ENCODE measurements around the gene CROT.
A peak's percentile ranks its signal among the peaks of the same experiment; 100 is the strongest.
"Not testable (repeated sequence)": the region's sequence is repeated elsewhere in the genome, so short reads cannot be mapped to it uniquely, and the experiment has no call there.

The CROT gene, protein sequence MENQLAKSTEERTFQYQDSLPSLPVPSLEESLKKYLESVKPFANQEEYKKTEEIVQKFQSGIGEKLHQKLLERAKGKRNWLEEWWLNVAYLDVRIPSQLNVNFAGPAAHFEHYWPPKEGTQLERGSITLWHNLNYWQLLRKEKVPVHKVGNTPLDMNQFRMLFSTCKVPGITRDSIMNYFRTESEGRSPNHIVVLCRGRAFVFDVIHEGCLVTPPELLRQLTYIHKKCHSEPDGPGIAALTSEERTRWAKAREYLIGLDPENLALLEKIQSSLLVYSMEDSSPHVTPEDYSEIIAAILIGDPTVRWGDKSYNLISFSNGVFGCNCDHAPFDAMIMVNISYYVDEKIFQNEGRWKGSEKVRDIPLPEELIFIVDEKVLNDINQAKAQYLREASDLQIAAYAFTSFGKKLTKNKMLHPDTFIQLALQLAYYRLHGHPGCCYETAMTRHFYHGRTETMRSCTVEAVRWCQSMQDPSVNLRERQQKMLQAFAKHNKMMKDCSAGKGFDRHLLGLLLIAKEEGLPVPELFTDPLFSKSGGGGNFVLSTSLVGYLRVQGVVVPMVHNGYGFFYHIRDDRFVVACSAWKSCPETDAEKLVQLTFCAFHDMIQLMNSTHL

DNA sequence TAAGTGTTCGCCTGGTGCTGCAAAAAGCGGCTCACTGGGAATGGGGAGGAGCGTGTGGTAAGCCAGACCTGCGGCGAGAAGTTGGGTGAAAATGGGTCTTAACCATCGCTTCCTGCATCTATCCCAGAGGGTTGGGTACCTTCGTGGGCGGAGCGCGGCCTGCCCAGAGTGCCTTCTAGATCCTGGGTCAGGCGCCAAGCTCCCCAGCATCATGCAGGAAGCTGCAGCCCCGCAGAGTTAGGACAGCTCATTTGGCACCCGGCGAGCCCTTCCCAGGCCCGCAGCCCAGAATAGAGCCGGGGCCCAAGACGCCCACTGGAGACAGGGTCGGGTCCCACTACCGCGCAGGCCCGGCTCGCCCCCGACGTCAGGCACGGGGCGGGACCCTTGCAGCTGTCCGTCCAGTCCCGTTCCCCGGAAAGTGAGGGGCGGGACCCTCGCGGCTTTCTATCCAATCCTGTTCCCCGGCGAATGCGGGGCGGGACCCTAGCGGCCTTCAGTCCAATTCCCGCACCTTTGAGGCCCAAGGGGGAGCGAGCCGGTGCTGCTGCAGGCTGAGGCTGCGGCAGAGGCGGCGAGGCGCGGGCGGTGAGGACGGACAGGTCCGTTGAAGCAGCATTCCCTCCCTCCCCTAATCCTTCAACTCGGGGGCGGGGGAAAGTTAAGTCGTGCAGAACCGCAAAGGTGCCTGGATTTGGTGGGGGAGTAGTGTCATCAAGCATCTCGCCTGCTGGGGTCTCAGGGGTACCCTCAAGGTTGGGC, at the start of gene CROT:
CROT (plus strand) TSS at position 499 of the 762 bp plus-strand sequence. CDS start 3,405 bp downstream, outside the sequence.
- peak; percentile 90 for DNase-seq (ENCODE audit: low read depth)

DNA sequence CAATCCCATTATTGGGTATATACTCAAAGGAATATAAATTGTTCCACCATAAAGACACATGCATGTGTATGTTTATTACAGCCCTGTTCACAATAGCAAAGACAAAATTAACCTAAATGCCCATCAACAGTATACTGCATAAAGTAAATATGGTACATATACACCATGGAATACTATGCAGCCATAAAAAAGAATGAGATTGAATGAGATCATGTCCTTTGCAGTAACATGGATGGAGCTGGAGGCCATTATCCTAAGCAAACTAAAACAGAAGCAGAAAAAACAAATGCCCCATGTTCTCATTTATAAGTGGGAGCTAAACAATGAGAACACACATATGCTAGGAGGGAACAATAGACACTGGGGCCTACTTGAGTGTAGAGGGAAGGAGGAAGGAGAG, 44.7 kb upstream of the CROT start:
- no peak for DNase-seq (ENCODE audit: low read depth)

DNA sequence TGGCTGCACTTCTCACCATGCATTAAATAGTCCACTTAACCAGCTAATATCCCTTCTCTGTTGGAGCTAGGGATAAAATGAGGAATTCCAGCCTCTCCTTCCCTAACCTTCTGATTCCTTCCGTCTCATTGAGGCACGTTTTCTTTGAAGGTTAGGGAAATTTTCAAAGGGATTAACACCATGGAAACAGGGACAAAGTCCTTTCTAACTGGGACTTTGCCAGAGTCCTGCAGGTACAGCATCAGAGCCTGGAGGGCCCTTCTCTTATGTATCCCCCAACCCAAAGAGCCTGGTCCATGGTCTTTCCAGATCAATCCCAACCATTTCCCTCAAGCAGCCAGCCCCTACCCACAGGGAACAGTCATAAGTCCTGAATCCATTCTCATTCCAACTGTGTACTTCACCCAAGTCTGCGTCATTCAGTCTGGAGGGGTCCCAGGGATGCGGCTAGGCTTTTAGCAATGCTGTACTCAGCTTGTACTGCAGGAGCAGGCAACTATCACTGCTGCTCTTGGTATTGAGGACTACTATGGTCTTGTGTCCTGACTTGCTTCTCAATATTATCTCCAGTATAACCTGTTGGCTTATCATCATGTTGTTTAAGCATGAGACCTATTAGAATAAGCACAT, 34.6 kb upstream of the CROT start:
- no peak for DNase-seq (ENCODE audit: low read depth)

DNA sequence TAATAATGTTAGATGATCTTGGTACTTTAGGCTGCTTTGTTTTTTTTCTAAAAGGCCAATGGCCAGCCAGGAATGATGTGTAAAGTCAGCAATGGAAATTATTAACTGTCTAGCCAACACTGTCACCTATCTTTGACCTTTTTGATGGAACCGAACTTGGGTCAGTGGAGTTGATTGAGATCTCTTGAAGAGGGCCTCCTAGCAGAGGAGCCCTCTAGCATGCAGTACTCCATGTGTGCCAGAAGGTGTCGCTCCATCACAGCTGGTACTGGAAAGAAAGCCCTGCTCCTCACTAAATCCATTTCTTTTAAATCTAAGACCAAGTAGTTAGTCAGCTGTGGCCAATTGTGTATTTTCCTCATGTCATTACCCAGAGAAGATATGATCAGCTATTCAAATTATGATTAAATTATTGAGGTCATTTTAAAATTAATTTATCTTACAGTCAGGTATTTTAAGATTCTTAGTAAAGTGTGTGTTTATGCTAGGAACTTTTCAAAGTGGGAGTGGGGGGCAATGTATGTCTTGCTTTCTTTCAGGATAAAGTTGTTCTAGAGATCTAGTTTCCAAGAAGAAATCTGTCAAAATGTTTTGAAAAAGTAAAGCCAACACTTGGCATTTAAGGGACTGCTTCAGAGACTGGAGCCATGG, 33.1 kb upstream of the CROT start:
- DNase-seq (ENCODE audit: low read depth), result peak; percentile 48

DNA sequence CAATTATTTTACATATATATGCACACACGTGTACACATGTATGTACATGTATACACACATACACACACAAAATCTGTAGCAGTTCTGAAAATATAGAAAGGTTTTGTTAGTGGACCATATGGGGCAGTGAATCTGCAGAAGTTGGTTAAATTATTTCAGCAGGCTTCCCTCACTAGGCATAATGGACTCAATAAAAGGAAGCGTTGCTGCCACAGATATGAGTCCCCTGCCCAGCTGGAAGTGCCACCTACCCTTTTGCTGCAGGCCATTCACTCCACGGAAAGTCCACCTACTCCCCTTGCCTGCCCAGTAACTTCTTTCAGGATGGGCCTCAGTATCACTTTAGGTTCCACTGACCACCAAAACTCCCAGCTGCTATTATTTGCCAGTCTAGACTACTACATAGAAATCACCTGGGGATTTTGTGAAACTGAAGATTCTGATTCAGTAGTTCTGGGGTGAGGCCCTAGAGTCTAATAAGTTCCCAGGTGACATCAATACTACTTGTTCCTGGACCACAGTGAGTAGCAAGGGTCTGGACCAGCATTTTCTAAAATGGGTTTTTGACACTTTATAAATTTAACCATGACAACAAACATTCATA, 29.3 kb upstream of the CROT start:
- no peak for DNase-seq (ENCODE audit: low read depth)

DNA sequence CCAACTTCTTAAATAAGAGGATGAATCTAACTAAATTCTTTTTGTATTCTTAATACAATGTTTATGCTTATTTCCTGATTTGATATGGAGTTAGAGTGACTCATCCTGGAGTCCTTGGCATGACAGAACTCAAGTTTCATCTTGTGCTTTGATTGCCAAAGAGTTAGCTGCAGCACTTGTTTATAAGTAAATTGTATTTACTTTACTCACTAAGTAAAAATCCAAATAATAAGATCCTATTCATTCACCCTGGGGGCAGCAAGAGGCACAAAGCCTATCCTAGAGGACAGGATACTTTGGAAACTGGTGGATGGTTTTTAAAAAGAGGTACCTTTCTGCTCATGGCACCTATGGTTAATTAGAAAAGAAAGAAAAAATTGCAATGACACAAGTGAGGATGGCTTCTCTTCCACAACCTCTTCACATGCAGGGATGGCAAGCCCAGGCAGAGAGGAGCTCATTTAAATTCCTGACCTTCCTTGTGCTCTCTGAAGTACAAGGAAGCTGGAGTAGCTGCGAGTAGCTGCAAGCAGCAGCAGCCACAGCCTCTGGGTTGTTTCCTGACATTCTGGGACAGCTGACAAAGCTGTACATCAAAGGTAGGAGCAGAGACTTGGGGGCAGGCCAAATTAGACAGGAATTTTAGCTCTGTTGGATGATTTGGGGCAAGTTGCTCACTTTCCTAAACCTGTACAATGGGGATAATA, 28.5 kb upstream of the CROT start:
- no peak for DNase-seq (ENCODE audit: low read depth)

DNA sequence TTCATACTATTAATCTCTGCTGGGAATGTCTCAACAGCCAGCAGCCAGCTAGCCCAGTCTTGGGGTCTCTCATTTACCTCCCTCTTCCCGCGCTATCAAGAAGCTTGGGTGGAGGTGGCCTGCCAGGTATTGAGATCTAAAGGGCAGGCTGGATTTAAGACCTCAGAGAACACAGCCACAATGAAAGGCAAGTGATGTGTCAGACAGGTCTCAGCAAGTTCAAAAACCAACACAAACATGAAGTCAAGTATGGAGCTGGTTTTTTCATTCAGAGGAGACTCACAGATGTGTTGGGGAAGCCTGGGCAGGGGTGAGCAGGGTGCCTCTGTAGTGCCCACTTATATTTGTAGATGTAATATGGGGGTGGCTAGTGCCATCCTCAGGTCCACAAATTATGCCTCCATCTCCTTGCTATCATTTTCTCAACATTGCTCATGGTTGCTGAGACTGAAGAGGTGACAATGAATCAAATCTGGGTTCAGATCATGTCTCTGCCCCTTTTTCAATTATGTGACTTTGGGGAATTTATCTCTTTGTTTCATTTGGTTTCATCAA, 27.7 kb upstream of the CROT start:
- DNase-seq (ENCODE audit: low read depth), result no peak

DNA sequence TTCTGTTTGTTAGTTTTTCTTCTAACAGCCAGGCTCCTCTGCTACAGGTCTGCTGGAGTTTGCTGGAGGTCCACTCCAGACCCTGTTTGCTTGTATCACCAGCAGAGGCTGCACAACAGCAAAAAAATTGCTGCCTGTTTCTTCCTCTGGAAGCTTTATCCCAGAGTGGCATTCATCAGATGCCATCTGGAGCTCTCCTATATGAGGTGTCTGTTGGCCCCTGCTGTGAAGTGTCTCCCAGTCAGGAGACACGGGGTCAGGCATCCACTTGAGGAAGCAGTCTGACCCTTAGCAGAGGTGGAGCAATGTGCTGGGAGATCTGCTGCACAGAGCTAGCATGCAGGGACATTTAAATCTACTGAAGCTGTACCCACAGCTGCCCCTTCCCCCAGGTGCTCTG, 26.7 kb upstream of the CROT start:
- no peak for DNase-seq (ENCODE audit: low read depth)

DNA sequence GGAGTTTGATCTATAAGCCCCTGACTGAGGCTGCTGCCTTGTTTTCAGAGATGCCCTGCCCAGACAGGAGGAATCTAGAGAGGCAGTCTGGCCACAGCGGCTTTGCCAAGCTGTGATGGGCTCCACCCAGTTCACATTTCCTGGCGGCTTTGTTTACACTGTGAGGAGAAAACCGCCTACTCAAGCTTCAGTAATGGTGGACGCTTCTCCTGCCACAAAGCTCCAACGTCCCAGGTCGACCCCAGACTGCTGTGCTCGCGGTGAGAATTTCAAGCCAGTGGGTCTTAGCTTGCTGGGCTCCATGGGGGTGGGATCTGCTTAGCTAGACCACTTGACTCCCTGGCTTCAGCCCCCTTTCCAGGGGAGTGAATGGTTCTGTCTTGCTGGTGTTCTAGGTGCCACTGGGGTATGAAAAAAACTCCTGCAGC, 26.3 kb upstream of the CROT start:
- not testable (repeated sequence) for DNase-seq (ENCODE audit: low read depth)

DNA sequence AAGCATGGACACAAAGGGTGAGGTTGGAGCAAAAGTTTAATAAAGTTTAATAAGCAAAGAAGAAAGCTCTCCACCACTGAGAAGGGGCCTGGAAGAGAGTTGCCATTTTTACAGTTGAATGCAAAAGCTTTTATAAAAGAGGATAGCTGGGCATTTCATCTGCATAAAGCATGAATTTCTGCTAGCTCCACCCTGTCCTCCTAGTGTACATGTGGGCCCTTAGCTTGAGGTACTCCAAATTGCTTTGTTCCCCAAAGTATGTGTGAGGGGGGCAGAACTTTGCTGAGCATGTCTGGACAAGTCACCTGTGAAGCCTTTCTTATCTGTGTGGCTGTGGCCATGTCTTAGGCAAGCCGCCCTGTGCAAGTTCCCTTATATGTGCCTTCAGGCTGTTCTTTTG, 22.6 kb upstream of the CROT start:
- no peak for DNase-seq (ENCODE audit: low read depth)

DNA sequence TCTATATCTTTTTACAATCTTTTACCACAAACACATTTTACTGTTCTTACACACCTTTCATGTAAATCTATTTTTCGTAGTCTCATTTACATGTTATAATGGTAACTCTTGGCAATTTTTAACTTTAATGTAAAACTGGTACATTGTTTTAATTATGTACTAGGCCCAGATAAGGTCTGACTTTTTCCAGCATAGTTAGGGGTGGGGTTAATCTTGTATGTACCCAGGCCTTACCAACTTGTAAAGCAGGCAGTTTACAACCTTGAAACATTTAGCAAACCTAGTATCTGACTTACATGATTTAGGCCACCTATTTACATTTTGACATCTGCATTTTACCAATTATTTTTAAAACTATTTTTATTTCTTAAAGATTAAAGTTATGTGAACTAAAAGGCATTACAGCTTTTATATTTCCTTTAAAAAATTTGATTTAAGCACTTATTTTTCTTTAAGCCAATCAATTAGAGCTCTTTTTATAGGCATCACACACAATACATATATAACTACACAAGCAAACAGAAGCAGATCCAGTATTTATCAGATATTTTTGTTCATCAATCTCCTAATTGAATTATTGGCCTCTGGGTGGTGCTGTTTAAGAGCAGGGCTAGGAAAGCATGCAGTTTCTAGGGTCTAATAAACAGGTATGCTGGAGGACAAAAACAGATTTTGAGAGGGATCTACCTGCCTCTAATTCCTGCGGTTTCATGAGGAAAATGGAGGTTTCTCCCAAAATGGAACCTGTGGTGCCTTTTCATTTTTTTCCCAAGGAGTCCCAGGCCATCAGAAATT, 19.7 kb upstream of the CROT start:
- DNase-seq (ENCODE audit: low read depth), result no peak

DNA sequence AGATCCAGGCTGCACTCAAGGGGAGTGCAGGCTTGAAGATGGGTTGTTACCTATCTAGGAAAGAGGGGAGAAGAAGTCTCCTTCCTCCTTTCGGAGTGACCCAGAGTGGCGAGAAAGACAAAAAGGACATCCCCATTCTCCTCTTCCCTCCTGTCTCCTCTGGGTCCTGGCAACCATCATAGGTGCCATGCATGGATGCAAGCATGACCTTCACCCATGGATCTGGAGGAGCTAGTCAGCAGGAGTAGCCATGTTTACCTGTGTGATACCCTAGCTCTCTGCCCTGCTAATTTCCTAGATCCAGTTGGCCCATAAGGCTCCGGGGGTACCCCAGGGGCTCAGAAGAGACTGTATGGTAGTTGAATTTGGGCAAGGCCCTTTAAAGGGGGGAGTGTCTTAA, 17.2 kb upstream of the CROT start:
- no peak for DNase-seq (ENCODE audit: low read depth)

DNA sequence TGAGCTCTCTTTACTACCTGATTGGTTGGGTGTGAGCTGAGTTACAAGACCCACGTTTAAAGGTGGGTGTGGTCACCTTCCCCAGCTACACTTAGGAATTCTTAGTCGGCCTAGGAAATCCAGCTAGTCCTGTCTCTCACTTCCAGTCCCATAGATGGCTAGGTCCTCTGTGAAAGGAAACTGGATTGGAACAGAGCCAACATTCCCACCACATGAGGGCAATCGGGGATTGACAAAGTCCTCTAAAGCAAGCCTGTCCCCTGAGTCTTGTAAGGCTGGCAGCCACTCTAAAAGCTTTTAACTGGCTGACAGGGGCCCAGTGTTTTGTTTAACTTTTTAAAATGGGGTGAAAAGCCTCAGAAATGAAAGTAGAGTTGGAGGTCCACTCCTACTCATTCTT, 15.1 kb upstream of the CROT start:
- DNase-seq (ENCODE audit: low read depth), result no peak

DNA sequence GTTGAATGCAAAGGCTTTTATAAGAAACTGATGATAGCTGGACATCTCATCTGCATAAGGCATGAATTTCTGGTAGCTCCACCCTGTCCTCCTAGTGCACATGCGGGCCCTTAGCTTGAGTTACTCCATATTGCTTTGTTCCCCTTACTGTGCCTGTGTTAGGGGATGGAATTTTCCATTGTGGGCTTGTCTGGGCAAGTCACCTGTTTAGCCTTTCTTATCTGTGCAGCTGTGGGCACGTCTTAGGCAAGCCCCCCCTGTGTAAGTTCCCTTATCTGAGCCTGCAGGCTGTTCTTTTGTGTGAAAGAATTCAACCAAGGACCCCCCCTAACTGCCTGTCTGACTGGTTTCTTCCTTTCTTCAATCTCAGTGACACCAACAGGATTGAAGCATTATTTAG, 14.5 kb upstream of the CROT start:
- DNase-seq (ENCODE audit: low read depth), result no peak

DNA sequence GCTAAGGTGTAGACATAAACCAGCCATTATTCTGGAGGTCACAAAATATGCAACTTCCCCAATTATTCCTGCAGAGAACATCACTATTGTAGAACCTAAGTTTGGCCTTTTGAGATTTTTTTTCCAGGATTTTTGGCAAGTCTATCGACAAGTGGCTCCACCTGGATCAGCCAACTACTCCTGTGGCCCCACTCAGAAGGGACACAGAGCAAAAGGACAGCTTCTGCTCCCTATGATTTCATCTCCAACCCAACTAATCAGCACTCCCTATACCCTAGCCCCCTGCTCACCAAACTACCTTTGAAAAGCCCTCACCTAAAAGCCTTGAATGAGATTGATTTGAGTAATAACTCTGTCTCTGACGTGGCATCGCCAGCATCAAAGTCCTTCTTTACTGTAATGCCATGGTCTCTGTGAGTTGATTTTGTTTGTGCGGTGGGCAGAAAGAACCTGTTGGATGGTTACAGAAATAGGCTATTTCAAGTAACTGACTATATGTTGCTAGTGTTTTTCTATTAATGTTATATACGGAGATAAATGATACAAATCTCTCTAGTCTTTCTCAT, 13.7 kb upstream of the CROT start:
- DNase-seq (ENCODE audit: low read depth), result no peak

DNA sequence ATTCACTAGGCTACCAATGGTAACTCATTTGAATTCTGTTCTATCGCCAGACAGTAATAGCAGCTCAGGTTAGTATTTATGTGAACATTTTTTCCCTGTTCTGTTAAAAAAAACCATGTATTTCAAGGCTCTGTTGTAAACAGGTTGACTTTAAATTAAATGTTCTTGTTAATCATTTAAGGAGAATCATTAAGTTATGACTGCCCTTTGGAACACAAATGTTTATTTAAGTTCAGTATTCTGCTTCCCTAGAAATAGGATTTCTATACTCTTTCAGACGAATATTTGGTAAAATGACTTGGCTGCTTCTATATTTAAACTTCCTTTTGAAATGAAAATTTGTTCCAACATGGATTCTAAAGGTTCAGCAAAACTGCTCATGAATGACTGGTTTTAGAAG, 13.1 kb upstream of the CROT start:
- DNase-seq (ENCODE audit: low read depth), result no peak

DNA sequence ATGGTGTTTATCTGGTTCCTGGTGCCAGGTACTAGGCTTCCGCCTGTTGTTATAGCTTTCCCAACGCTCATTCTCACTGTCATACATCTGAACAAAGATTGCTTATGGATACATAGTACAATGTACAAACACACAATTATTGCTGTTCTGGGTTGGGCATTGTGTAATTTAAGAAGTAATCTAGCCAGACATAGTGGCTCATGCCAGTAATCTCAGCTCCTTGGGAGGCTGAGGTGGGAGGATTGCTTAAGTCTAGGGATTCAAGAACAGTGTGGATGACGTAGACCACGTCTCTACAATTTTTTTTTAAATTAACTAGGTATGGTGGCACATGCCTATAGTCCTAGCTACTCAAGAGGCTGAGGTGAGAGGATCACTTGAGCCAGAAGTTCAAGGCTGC, 9.3 kb upstream of the CROT start:
- no peak for DNase-seq (ENCODE audit: low read depth)

DNA sequence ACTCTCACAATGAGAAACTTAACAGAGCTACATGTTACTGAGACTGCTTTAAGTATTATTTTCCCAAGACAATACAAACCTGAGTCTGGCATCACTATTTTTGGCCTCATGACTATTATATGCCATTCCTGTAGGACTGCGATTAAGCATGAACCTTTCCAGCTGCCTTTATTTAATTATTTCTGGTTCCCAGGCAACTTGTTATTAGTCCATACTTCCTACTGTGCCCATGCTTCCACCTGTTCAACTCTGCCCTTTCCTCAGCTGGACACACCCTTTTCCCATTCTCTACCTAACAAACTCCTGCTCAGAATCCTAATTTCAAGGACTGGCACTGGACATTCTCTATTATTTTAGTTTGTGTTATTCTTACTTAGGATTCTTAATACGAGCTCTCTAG, 8.1 kb upstream of the CROT start:
- DNase-seq (ENCODE audit: low read depth), result no peak

DNA sequence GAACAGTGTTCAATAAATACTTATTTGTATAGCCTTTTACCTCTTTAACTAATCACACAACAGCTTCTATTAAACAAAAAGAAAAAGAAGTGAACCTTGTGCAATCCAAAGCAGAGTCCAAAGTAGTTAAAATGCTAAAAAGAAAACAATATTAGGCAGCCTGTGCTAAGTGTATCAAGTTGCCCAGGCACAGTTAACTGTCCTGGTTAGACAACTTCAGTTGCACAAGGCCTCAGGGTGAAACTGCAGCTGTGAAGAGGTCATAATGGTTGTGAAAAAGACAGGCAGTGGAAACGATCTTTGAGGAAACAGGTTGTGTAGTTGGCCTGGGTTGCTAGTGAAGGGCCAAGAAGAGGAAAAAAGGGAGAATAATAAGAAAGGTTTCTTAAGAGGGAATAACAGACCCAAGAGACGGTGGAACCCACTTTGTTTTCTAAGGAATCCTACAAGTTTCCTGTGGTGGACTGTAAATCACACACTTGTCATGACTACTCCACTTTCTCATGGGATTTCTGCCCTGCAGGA, 6.0 kb upstream of the CROT start:
- DNase-seq (ENCODE audit: low read depth), result no peak
